OCI-LY7 (cell line): ENCODE measurements around the gene SENP1.

Experiments
- CTCF ChIP-seq: fragments of 200-600 bp; sonication (generic); conservative IDR thresholded peaks from 2 replicates; pipeline ENCODE4 v1.5.1; 2014; ENCODE audit warnings: mild to moderate bottlenecking, antibody characterized with exemption, low read length, moderate library complexity, mixed read lengths
- EZH2phosphoT487 ChIP-seq: fragments of 200-600 bp; sonication (generic); IDR thresholded peaks from 2 replicates; pipeline ENCODE4 v1.6.1; 2018; ENCODE audit warnings: low read depth, borderline replicate concordance, mild to moderate bottlenecking, mixed run types, antibody characterized with exemption, low read length, moderate library complexity, mixed read lengths

GRCh38 chr12:48105867-48106680 is at the start of gene SENP1:
- TF ChIP-seq CTCF (no peak; the same call in 1 of the 2 replicates), EZH2phosphoT487 (no peak)
